GM23248 (cell line): ENCODE measurements around the gene FTH1.

ENCODE experiments used
- EZH2 ChIP-seq: fragments of 200-600 bp; sonication (generic); IDR thresholded peaks from 2 replicates; pipeline ENCODE4 v1.6.1; 2018; ENCODE audit warnings: antibody characterized with exemption, mild to moderate bottlenecking; ENCODE audit not compliant: insufficient read depth, poor library complexity, severe bottlenecking
- EZH2phosphoT487 ChIP-seq: fragments of 200-600 bp; sonication (generic); IDR thresholded peaks from 2 replicates; pipeline ENCODE4 v1.6.1; 2018; ENCODE audit warnings: antibody characterized with exemption, moderate library complexity, mild to moderate bottlenecking, low read depth; ENCODE audit not compliant: insufficient read depth

- TF ChIP-seq EZH2 (no peak), EZH2phosphoT487 (no peak)
Observed at GRCh38 chr11:61919705-61920631, 47.5 kb downstream of the FTH1 start.
